ENCODE results near the gene COL11A2. TPM values are rescaled to one million over a fixed set of nuclear protein-coding genes. Genes with fewer than 3 reads are reported as not detected.
A peak's percentile ranks its signal among the peaks of the same experiment; 100 is the strongest.

COL11A2 gene
- total RNA-seq, 4 donors from 2014 or later = 0.16 to 0.30 (median 0.28) TPM

DNA sequence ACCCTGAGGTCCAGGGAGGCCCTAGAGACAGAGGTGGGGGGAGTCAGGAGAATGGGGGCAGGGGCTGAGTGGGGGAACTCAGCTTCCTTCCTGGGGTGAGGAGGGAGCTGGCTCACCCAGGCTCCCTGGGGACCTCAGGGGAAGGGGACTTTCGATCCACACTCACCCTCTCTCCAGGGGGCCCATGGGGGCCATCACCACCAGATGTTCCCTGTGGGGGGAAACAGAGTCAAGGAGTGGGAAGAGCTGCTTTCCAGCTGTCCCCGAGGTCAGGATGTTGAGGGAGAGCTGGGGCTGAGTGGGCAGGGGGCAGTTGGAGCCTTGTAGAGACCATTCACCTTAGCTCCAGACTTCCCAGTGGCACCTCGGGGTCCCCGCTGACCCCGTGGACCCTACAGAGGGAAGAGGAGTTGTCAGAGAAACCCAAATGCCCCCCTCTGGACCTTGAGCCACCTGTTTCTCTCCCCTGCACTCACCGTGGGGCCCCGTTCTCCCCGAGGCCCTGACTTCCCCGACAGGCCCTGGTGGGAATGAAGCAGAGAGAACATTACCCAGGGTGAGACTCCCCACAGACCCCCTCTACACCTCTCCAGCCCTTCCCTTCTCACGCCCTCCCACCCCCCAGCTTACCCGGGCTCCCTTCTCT is 18.6 kb downstream of the COL11A2 start:
- no peak overlapping the region for H3K4me3 ChIP-seq (ENCODE audit: low read depth, poor library complexity, severe bottlenecking)
- intact Hi-C loops (cut with DNase I; ENCODE audit: low total_unique reads) = no loop called here
- TF ChIP-seq POLR2A (IDR thresholded peaks at IDR 0.05) = no peak
- TF ChIP-seq, protein P1, sequence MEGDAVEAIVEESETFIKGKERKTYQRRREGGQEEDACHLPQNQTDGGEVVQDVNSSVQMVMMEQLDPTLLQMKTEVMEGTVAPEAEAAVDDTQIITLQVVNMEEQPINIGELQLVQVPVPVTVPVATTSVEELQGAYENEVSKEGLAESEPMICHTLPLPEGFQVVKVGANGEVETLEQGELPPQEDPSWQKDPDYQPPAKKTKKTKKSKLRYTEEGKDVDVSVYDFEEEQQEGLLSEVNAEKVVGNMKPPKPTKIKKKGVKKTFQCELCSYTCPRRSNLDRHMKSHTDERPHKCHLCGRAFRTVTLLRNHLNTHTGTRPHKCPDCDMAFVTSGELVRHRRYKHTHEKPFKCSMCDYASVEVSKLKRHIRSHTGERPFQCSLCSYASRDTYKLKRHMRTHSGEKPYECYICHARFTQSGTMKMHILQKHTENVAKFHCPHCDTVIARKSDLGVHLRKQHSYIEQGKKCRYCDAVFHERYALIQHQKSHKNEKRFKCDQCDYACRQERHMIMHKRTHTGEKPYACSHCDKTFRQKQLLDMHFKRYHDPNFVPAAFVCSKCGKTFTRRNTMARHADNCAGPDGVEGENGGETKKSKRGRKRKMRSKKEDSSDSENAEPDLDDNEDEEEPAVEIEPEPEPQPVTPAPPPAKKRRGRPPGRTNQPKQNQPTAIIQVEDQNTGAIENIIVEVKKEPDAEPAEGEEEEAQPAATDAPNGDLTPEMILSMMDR (IDR thresholded peaks at IDR 0.05) = no peak
- WGBS, 2 donors = 72 to 73% methylated on average over 10 to 11 of the region's 11 CpGs
- no peak for DNase-seq (ENCODE audit: low spot score in 2 of 2)

DNA sequence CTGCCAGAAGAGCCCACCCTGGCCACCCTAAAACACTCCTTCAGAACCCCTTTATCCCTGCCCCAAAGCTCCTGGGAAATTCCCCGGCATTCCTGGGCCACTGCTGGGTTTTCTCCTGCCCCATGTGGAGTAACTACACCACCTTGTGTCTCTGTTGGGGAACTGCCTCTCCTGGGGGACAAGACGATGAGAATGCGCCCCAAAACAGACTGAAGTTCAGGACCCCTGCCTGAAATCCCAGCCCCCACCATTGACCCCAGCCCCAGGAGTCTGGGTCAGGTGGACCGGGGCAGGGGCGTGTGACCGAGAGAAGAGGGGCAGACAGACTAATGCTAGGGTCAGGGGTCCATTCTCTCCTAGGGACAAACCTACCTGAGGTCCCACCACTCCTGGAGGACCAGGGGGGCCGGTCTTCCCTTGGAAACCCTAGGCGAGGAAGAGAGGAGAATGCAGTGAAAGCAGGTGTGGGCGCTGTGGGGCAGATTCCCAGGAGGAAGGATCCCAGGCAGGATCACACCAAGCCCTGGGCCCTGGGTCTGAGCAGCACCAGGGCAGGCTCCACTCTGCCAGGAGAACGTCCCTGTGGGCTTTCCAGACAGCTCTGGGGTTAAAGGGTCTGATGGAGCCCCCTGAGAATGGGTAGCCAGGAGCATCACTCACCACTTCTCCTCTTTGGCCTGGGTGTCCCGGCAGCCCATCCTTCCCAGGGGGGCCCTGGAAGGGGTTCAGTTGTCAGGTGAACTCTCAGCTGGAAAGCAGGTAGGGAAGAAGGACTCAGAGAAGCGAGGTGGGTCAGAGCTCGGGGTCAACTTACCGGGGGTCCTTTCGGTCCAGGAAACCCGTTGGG is 19.4 kb downstream of the COL11A2 start:
- 58 to 74% methylated on average over 15 to 16 of the region's 16 CpGs for WGBS, 2 donors
- intact Hi-C loops (cut with DNase I; ENCODE audit: low total_unique reads) = no loop called here
- DNase-seq (ENCODE audit: low spot score in 2 of 2) = no peak
- TF ChIP-seq, protein P1 (IDR thresholded peaks at IDR 0.05) = peak in 1 of 3 donors; percentile 37
- TF ChIP-seq POLR2A (IDR thresholded peaks at IDR 0.05) = no peak
- no peak overlapping the region for H3K4me3 ChIP-seq (ENCODE audit: low read depth, poor library complexity, severe bottlenecking)

DNA sequence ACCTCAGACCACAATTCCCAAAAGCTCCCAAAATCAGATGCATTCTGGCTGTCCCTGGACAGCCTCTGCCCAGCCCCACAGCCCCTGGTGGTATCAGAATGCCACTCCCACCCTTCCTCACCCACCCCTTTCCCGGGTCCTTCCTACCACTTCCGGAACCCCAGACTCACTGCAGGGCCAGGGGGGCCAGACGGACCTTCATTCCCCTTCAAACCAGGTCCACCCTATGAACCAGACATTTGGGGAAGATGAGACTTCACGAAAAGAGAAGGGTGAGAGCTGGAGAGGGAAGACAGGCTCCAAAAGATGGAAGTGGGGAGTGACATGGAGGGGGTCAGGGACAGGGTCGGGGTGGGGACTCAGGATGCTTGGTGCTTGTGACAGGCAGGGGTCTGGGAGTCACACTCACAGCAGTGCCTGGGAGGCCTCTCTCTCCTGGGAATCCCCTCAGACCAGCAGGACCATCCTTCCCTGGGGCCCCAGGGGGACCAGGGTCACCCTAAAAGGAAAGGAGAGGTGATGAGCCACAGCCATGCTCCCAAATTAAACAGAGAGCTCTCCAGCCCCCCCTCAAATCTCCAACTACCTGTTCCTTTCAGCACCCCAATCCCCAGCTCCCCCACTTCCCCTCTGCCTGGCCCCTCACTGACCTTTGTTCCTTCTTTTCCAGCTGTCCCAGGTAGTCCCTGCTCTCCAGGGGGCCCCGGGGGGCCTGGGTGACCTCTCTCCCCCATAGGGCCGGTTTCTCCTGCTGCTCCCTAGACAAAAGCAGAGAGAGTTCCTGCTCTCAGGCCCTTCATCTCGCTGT is 20.2 kb downstream of the COL11A2 start:
- 65 to 69% methylated on average over 8 of the region's 8 CpGs for WGBS, 2 donors
- TF ChIP-seq, protein P1 (IDR thresholded peaks at IDR 0.05) = no peak
- no peak for TF ChIP-seq POLR2A (IDR thresholded peaks at IDR 0.05)
- H3K4me3 ChIP-seq (ENCODE audit: low read depth, poor library complexity, severe bottlenecking) = no peak overlapping the region
- intact Hi-C loops (cut with DNase I; ENCODE audit: low total_unique reads) = no loop called here
- DNase-seq (ENCODE audit: low spot score in 2 of 2) = no peak

DNA sequence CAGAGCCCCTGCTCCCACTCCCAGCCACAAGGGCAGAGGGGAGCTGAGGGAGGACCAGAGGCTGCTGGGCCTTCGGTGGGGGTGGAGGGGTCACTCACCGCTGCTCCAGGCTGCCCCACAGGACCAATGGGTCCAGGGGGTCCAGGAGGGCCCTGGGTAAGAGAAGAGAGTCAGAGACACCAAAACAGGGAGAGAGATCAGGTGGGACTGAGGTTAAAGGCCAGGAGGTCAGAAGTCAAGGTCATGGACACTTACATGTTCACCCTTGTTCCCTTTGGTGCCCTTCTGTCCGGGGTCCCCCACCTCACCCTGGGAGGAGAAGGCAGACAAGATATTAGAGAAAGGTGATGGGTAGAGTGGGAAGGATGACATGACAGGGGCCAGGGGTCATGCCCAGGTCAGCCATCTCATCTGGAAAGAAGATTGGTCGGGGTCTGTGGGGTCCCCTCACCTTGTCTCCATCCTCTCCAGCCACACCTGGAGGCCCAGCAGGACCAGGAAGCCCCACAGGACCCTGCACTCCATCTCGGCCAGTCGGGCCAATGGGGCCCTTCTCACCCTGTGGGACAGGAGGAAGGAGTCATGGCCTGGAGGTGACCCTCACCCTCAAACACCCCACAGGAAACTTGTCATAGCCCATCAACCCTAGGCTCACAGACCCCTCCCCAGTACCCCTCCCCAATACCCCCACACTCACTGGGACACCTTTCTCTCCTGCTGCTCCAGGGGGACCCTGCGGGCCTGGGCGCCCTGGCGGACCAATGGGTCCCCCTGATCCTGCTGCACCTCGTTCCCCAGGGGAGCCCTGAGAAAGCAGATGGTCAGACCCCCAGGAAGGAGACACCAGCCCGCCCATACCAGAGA is 21.0 kb downstream of the COL11A2 start:
- TF ChIP-seq, protein P1 (IDR thresholded peaks at IDR 0.05) = no peak
- TF ChIP-seq POLR2A (IDR thresholded peaks at IDR 0.05) = no peak
- DNase-seq (ENCODE audit: low spot score in 2 of 2) = no peak
- H3K4me3 ChIP-seq (ENCODE audit: low read depth, poor library complexity, severe bottlenecking) = no peak overlapping the region
- 81 to 89% methylated on average over 9 to 11 of the region's 11 CpGs for WGBS, 2 donors
- intact Hi-C loops (cut with DNase I; ENCODE audit: low total_unique reads) = no loop called here

Measured in lower leg skin (tissue), 4 donors.